Measurements from ENCODE around the gene ENDOU. TPM values are rescaled to one million over a fixed set of nuclear protein-coding genes. Genes with fewer than 3 reads are reported as not detected.
A peak's percentile ranks its signal among the peaks of the same experiment; 100 is the strongest.

ENDOU gene
- total RNA-seq, 1 donor from 2014 or later = not detected

DNA sequence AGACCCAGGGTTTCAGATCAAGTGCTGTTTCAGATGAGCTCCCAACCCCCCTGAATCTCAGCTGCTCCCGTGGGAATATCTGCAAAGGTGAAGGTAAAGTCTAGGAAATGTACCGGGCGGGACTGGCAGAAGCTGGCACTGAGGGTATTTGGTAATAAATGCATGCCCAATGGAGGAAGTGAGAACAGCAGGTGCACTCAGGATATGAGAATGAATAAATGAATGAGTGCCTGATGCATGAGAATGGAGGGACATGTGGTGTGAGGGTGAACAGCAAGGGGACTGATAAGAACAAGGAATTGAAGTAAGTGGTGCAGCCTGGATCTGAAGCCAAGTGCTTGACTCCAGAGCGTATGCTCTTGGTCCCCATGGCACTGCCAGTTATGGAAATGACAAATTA, 21.8 kb upstream of the ENDOU start:
- DNase-seq (ENCODE audit: missing footprints) (no peak), ATAC-seq (no peak)
- intact Hi-C loops (cut with DNase I) = no loop called here

DNA sequence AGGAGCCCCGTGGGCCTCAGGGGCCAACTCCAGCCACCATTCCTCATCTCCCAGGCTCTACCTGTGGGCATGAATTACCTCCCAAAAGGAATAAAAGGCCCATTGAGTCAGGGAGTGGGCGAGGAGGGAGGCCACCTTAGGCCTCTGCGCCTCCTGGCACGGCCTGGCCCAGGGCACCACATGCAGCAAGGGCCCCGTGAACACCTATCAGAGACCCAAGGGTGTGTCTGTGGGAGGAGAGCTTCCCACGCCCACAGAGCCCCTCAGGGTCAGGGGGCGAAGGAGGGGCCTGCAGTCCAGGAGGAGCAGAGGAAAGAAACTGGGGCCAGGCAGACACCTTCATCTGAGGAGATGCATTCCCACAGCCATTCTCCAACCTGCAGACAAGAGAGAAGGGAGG, 21.2 kb upstream of the ENDOU start:
- ATAC-seq = no peak
- intact Hi-C loops (cut with DNase I) = no loop called here

DNA sequence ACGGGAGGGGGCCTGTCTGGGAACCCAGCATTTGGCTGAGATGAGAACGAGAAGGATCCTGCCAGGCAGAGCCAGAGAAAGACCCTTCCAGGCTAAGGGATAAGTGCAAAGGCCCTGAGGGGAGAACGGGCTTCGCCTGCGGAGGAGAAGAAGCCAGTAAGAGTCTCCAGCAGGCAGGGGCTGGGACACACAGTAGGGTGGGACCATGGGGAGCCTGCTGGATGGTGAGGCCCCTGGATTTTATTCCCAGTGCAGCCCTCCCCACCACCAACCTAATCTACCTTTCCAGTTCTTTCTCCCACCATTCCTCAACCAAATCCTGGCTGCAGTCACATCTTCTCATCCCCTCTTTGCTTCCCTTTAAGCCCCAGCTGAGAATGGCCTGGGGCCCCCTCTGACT, 20.8 kb upstream of the ENDOU start:
- ATAC-seq (no peak), DNase-seq (ENCODE audit: missing footprints) (no peak)
- intact Hi-C loops (cut with DNase I) = no loop called here

More for the DNA sequence above, 21.2 kb upstream of the ENDOU start:
- no peak for DNase-seq (ENCODE audit: missing footprints)

DNA sequence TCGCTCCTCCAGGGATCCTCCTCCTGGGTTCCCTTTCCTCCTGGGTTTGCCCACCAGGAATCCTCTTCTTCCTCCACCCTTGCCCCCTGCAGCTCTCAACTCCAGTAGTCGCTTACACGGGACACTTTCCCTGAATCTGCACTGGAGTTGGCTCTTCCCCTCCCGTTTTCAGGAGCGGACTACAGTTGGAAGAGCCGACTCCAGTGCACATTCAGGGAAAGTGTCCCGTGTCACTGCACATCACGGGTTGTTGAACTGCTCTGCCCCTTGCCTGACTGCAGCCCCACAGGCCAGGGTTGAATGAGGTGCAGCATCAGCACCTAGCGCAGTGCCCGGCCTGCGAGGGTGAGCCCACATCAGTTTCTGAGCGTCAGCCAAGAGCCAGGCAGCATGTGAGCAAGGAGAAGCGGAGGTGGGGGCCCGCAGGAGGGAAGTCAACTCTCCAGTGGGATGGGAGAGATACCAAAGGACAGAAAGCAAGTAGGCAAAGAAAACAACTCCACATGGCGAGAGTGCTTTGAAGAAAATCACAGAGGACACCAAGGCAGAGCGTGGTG, 20.3 kb upstream of the ENDOU start:
- intact Hi-C loops (cut with DNase I) = no loop called here
- DNase-seq (ENCODE audit: missing footprints) (peak; percentile 71), ATAC-seq (peak; percentile 17)

DNA sequence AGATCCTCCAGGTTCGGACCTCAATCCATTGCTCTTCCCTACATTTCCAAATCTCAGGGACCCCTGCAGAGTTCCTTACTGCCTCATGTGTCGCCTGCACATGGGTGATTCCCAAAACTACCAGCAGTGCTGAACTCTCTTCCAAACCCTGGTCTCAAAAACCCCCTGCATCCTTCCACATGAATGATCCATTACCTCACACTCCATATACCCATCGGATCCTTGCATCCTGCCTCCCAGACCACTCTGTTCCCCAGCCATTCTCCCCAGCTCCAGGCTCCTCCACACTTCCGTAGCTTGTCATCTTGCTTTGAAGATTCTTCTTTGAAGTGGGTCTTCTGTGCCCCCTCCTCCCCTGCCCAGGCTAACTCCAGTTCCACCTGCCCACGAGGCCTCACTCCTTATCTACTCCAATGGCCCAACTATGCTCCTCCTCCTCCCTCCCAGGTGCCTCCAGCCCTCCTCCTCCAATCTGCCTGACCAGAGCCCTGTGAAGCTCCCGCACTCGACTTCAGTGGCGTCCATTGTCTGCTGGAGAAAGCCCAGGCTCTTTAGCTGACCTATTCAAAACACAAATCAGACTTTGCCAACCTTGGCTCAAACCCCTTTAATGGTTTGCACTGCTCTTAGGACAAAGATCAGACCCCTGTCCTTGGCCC, 19.6 kb upstream of the ENDOU start:
- ATAC-seq = no peak
- intact Hi-C loops (cut with DNase I) = no loop called here

DNA sequence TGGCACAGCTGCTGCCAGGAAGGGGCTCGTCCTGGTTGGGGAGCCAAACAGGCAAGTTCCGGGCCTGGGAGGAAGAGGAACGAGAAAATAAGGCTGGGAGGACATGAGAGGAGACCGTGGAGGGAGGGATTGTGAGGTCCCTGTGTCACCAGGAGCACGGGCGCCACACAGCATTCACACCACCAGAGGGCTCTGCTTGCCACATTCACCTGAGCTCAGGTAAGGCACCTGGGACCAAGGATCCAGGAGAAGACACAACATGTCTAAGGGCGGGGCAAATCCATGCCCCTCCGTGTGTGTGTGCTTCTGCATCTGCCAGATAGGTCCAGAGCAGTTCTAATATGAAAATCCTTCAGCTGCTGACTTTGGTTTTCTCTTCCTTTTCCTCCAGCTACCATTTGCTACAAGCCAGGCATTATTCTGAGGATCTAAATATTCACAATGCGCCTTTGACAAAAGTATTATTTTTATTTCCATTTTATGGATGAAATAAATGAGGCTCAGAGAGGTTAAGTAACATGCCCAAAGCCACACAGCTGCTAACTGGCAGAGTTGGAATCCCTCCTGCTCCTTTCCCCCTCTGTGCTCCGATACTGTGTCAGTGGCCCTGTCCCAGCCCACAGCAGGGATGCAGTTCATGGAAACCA, 18.8 kb upstream of the ENDOU start:
- no peak for DNase-seq (ENCODE audit: missing footprints)
- ATAC-seq = no peak
- intact Hi-C loops (cut with DNase I) = no loop called here

More for the DNA sequence above, 19.6 kb upstream of the ENDOU start:
- DNase-seq (ENCODE audit: missing footprints) = no peak

DNA sequence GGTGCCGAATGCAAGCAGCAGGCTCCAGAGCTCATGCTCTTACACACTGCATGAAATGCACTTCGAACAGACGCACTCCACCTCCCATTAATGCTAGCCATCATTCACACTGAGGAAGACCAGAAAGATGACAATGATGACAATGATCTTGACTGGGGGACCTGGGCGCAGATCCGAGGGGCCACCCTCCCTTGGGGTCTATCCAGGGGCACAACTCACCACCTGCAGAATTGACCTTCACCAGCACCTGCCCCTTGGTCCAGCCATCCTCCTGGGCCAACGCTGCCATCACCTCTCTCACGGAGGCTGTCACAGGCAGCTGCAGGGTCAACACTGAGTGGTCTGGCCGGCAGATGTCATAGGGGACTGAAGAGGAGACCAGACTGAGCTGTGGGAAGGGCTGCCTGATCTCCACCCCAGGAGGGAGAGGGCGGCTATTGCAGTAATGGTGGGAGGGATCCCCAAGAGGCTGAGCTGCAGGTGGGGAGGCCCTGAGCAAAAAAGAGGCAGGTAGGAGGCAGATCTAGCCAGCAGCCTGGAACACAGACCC, 18.1 kb upstream of the ENDOU start:
- no peak for DNase-seq (ENCODE audit: missing footprints)
- intact Hi-C loops (cut with DNase I) = no loop called here
- ATAC-seq = no peak

DNA sequence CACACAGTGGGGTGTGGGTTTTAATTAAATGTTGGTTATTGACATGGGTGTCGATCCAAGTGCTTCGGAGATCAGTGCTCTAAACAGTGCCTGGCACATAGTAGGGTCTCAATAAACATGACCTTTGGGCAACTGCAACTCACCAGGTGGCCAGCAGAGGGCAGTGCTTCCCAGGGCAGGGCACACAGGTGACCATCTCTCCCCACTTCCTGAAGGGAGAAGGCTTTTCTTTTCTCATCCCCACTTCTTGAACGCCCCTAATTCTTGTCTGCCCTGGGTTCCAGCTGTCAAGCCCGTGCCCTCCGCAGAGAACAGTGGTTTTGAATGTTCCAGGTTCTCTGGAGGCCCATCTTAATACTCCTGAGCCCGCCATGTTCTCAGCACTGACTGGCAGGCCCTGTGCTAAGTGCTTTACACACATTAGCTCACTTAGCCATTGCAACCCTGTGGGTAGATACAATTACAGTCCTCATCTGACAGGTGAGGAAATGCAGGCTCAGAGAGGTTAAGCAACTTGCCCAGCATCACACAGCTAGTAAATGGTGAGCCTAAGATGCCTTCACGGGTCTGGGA, 17.0 kb upstream of the ENDOU start:
- no peak for DNase-seq (ENCODE audit: missing footprints)
- no peak for ATAC-seq
- intact Hi-C loops (cut with DNase I) = no loop called here

DNA sequence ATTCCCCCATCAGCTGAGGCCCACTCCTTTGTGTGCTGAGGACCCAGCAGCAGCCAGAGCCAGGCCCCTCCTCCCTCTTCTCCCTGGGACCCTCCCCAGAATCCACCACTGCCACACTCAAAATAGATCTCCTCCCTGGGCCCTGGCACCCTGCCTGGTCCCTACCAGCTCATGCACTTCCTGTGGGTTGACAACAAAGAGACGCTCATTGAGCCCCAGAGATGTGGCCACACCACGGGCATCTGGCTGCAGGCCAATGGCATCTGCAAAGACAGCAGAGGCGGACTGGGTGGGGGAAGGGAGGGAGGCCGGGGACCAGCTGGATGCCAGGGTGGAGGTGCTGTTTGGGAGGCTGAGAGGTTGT, 16.0 kb upstream of the ENDOU start:
- no peak for ATAC-seq
- intact Hi-C loops (cut with DNase I) = no loop called here
- DNase-seq (ENCODE audit: missing footprints) = peak; percentile 95

DNA sequence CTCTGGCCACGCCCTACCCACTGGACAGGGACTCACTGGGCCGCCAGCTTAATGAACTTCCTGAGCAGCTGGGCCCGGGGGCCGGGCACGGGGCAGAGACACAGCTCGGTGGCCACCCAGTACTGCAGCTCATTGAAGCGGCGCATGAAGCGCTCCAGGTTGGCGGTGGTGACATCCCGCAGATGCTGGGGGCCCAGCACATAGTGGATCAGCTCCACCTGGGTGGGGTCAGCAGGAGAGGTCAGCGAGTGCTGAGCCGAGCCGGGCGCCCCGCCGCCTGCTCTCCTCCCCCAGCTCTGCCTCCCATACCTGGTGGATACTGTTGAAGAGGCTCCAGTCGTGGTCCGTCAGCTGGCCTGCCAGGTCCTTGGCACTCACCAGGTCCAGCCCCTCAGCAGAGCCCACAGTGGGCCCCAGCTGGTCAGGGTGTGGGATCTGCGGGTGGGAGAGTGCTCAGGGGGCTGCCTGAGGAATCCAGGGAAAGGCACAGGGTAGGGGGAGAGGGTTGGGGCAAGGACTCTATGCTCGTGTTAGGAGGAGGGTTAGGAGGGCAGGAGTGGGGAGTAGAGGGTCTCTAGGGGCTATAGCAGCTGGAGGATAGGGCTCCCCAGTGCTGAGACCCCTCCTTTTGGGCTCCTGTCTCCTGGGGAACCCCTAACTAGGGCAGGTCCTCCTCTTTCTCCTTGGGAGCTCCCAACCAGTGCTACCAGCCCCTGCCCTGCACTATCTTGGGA, 15.5 kb upstream of the ENDOU start:
- intact Hi-C loops (cut with DNase I) = no loop called here
- no peak for ATAC-seq

DNA sequence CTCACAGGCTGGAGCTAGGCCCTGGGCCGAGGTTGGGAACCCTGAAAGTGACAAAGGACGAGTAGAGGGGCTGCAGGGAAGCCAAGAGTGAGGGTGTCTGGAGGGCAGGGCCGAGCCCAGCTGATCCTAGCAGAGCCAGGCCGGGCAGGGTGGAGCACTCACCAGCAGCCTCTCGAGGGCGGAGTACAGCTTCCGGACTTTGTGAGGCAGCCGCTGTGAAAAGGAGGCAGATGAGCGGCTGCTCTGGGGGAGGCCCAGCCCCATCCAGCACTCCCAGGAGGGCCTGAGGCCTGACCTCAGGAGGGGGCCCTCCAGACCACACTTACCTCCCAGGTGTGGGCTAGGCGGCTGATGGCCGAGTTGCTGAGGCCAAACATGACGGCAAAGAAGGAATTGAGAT, 14.7 kb upstream of the ENDOU start:
- no peak for ATAC-seq
- peak; percentile 81 for DNase-seq (ENCODE audit: missing footprints)
- intact Hi-C loops (cut with DNase I) = no loop called here

More for the DNA sequence above, 15.5 kb upstream of the ENDOU start:
- DNase-seq (ENCODE audit: missing footprints) = no peak

DNA sequence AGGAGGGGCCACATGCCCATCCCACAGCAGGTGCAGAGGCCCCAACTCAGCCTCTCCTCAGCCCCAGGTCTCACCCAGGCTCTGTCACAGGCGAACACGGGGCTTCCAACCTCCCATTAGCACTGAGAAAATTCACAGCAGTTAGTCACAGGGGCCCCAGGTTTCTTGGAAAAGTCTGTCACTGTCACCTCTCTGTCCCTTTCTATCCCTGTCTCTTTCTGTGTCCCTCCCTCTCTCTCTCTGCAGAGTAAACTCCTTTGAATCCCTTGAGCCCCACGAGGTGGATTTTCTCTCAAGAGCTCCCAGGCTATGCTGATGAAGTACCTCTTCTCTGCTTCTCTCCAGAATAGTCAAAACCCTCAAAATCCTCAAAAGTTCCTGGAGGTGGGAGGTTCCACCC, 14.0 kb upstream of the ENDOU start:
- no peak for ATAC-seq
- intact Hi-C loops (cut with DNase I) = no loop called here
- DNase-seq (ENCODE audit: missing footprints) = no peak

DNA sequence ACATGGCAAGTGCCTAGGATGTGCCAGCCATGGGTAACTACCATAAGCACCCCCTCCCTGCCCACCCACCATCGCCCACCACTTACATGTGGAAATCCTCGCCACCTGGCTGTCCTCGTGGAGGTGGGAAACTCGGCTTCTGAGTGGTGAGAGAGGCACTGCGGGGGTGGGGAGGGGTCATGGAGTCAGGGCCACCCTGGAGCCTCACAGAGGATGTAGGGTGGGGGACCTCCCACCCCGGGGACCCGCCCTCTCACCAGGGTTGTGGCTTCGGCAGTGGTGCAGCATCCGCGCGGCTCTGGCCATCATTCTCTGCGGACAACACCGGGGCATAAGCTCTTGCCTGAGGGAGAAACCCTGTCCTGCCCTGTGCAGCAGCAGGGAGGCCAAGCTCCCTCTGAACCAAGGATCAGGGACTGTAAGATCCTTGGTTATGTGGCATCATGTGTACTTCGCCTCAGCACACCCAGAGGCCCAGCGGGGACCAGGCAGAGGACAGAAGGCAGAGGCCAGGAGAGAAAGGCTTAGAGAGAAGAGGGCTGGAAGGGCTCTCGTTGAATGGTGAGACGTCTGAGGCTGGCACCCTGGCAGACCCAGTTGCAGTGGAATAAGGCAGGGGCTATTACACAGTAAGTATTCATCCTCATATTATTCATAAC, 12.8 kb upstream of the ENDOU start:
- no peak for DNase-seq (ENCODE audit: missing footprints)
- intact Hi-C loops (cut with DNase I) = loop anchor here (1.0 to 2.0 kb wide), 2 partner anchors 15 to 21 kb away; no protein-coding TSS in a partner anchor

DNA sequence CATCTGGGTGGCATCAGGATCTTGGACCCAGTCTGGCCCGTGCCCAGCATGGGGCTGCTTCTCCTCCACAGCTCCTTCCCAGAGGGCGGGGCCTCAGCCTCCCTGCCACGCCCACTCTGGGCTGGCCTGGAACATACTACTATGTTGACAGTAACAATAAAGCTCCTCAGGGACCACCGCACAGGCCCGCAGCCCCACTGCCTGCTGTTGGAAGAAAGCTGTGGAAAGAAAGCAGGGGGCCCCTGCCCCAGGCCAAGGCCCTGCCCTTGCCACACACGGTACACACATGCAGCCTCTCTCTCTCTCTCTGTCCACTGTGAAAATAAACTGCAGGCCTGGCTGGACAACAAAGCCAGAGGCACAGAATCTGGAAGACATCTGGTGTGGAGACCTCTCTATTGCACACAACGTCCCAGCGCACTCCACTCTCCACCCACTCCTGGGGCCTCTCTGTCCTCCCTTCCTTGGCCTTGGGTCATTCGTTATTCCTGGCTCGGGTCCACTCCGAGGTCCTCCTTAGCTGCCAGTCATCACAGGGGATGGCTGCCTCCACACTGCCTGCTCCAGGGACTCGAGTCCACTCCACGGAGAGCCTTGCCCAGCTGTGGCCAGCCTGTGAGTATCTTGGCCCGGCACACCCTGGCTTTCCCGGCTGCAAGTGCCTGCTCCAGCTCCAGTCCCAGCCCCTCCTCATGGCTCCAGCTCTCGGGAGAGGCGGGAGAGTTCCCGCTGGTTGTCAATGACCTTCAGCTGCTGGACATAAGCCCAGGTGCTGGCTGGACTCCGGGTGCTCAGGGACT, 11.8 kb upstream of the ENDOU start:
- ATAC-seq = peak; percentile 87
- peak; percentile 93 for DNase-seq (ENCODE audit: missing footprints)
- intact Hi-C loops (cut with DNase I) = loop anchor here (1.0 to 2.0 kb wide), 2 partner anchors 16 to 20 kb away; no protein-coding TSS in a partner anchor

More for the DNA sequence above, 12.8 kb upstream of the ENDOU start:
- ATAC-seq = no peak

DNA sequence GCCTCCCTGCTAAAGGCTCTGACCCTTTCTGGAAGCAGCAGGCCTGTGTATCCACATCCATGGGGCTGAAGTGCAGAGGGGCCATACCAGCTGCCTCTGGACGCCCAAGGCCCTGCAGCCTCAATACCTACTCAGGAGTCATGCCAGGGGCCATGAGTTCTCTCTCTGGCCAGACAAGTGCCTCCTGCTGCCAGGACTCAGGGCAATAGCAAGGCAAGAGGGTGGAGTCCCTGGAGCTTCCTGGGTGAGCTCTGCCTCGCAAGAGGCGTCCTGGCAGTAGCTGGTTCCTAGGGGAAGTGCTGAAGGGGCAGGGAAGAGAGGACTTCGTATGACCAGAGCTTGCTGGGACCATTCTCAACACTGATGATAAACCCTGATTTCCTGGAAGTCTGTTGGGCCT, 10.9 kb upstream of the ENDOU start:
- DNase-seq (ENCODE audit: missing footprints) = no peak
- no peak for ATAC-seq
- intact Hi-C loops (cut with DNase I) = loop anchor here (2.0 kb wide), 1 partner anchor 19 kb away; no protein-coding TSS in a partner anchor

DNA sequence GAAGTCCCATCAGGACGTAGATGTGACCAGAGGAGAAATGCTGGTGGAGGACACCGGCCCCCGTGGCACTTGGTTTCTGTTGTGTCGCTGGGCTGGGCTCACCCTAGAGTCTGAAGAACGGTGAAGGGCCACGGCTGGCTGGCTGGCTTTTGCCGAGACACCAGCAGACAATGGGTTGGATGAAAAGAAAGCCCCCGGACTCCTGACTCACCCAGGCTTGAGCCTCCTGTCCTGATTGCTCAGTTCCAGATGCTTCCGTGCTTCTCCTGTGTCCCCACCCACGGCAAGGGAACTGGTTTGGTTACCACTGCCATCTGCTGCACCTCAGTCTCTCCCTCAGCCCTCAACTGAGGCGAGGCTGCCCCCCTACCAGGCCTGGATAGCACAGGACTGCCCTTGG, 10.4 kb upstream of the ENDOU start:
- DNase-seq (ENCODE audit: missing footprints) = no peak
- intact Hi-C loops (cut with DNase I) = loop anchor here (2.0 kb wide), 1 partner anchor 19 kb away; no protein-coding TSS in a partner anchor
- ATAC-seq = no peak

DNA sequence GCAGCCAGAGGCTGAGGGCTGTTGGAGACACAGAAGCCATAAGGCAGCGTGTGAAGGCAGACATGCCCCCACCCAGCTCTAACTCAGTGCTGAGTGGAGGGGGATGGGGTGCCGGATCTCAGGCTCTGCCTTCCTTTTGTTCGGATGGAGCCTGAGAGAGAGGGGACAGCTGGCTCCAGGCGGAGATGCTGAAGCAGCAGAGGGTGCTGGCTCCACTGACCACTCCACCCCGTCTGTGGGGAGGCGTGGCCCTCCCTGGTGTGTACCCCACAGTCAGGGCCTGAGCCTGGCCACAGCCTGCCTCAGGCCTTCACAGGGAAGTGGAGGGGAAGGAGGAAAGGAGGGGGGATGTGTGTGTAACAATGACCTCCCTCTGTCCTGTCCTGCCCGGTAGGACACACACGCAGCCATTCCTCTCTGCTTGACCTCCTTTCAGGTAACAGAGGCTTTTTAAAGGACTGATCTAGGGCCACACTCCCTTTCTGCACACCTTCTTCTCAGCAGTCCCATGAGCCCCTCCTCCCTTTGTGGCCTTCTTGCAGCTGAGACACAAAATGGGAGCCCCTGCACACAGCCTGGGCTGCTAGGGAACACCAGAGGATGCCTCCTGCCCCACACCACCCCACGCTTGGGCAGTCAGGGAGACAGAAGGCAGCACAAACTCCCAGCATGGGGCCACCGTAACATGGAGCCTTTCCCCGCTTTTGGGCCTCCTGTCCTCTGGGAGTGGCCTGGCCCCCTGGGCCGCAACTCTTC, 9.6 kb upstream of the ENDOU start:
- no peak for ATAC-seq
- DNase-seq (ENCODE audit: missing footprints) = no peak
- intact Hi-C loops (cut with DNase I) = no loop called here

Measured in Right ventricle myocardium inferior (tissue), 1 donor.